ENCODE measurements around the gene UXT.

The UXT gene

GRCh38 chrX:47618923-47619485 lies 40.0 kb downstream of the UXT start:
- H3K4me3 ChIP-seq (ENCODE audit: low read depth, low read length), result no peak overlapping the region
- no peak for TF ChIP-seq POLR2A (IDR thresholded peaks at IDR 0.05; ENCODE audit: extremely low read depth, insufficient read length)
- TF ChIP-seq MAX (IDR thresholded peaks at IDR 0.05; ENCODE audit: low read depth, low read length), result no peak
- no peak for TF ChIP-seq MYC (IDR thresholded peaks at IDR 0.05; ENCODE audit: low read depth, low read length)
- no peak for TF ChIP-seq CTCF (IDR thresholded peaks at IDR 0.05; ENCODE audit: low read depth, low read length)
- no peak for DNase-seq (ENCODE audit: low read depth)

- DNase-seq (ENCODE audit: low read depth), result no peak
- H3K4me3 ChIP-seq (ENCODE audit: low read depth, low read length), result no peak overlapping the region
- no peak for TF ChIP-seq POLR2A (IDR thresholded peaks at IDR 0.05; ENCODE audit: extremely low read depth, insufficient read length)
- TF ChIP-seq MAX (IDR thresholded peaks at IDR 0.05; ENCODE audit: low read depth, low read length), result no peak
- TF ChIP-seq CTCF (IDR thresholded peaks at IDR 0.05; ENCODE audit: low read depth, low read length), result no peak
- no peak for TF ChIP-seq MYC (IDR thresholded peaks at IDR 0.05; ENCODE audit: low read depth, low read length)
These were observed 44.4 kb downstream of the UXT start for GRCh38 chrX:47614618-47615017.

GRCh38 chrX:47613082-47613481 lies 45.9 kb downstream of the UXT start:
- TF ChIP-seq MYC (IDR thresholded peaks at IDR 0.05; ENCODE audit: low read depth, low read length) (no peak), MAX (IDR thresholded peaks at IDR 0.05; ENCODE audit: low read depth, low read length) (no peak), CTCF (IDR thresholded peaks at IDR 0.05; ENCODE audit: low read depth, low read length) (no peak), POLR2A (IDR thresholded peaks at IDR 0.05; ENCODE audit: extremely low read depth, insufficient read length) (no peak)
- no peak overlapping the region for H3K4me3 ChIP-seq (ENCODE audit: low read depth, low read length)
- no peak for DNase-seq (ENCODE audit: low read depth)

- no peak for TF ChIP-seq CTCF (IDR thresholded peaks at IDR 0.05; ENCODE audit: low read depth, low read length)
- TF ChIP-seq POLR2A (IDR thresholded peaks at IDR 0.05; ENCODE audit: extremely low read depth, insufficient read length), result no peak
- TF ChIP-seq MYC (IDR thresholded peaks at IDR 0.05; ENCODE audit: low read depth, low read length), result no peak
- no peak for TF ChIP-seq MAX (IDR thresholded peaks at IDR 0.05; ENCODE audit: low read depth, low read length)
- H3K4me3 ChIP-seq (ENCODE audit: low read depth, low read length), result no peak overlapping the region
- DNase-seq (ENCODE audit: low read depth), result no peak
These were observed 46.6 kb downstream of the UXT start for GRCh38 chrX:47612418-47612817.

GRCh38 chrX:47611926-47612325 lies 47.1 kb downstream of the UXT start:
- DNase-seq (ENCODE audit: low read depth), result no peak
- H3K4me3 ChIP-seq (ENCODE audit: low read depth, low read length), result no peak overlapping the region
- no peak for TF ChIP-seq MYC (IDR thresholded peaks at IDR 0.05; ENCODE audit: low read depth, low read length)
- no peak for TF ChIP-seq MAX (IDR thresholded peaks at IDR 0.05; ENCODE audit: low read depth, low read length)
- TF ChIP-seq CTCF (IDR thresholded peaks at IDR 0.05; ENCODE audit: low read depth, low read length), result no peak
- no peak for TF ChIP-seq POLR2A (IDR thresholded peaks at IDR 0.05; ENCODE audit: extremely low read depth, insufficient read length)

Measured in NB4 (cell line).